Naive B cell (primary cell): ENCODE measurements around the gene HSF5. TPM values are rescaled to one million over a fixed set of nuclear protein-coding genes. Genes with fewer than 3 reads are reported as not detected.

ENCODE experiments used
- ATAC-seq, 2 donors: fragments of 150-1000 bp; cut with Tn5 transposase; 2 replicates each; pipeline ENCODE4 v1.10.0; 2021; ENCODE audit warnings: low read depth in 2 of 2, mild to moderate bottlenecking in 2 of 2, moderate library complexity in 2 of 2
- DNase-seq: peaks from one replicate; pipeline ENCODE4 v3.0.0; 2022
- H3K27ac Mint-ChIP-seq, 6 donors: one replicate each; pipeline ENCODE4 v1.8.0; 2020 to 2022; ENCODE audit warnings: mild to moderate bottlenecking in 6 of 6, mixed read lengths in 6 of 6, moderate library complexity in 5 of 6, inconsistent platforms in 2 of 6
- H3K27me3 Mint-ChIP-seq, 3 donors: one replicate each; pipeline ENCODE4 v1.8.0; 2021 to 2022; ENCODE audit warnings: mixed read lengths in 3 of 3, mild to moderate bottlenecking in 1 of 3
- H3K36me3 Mint-ChIP-seq, 2 donors: one replicate each; pipeline ENCODE4 v1.8.0; 2020 to 2022; ENCODE audit warnings: mixed read lengths in 2 of 2, inconsistent platforms in 1 of 2, mild to moderate bottlenecking in 1 of 2
- H3K4me1 Mint-ChIP-seq, 3 donors: one replicate each; pipeline ENCODE4 v1.8.0; 2020 to 2022; ENCODE audit warnings: mixed read lengths in 3 of 3, inconsistent platforms in 1 of 3, mild to moderate bottlenecking in 1 of 3, moderate library complexity in 1 of 3
- H3K4me3 Mint-ChIP-seq, 8 donors: one replicate each; pipeline ENCODE4 v1.8.0; 2020 to 2022; ENCODE audit warnings: mild to moderate bottlenecking in 8 of 8, mixed read lengths in 8 of 8, moderate library complexity in 8 of 8, inconsistent platforms in 2 of 8
- H3K9me3 Mint-ChIP-seq, 7 donors: one replicate each; pipeline ENCODE4 v1.8.0; 2020 to 2022; ENCODE audit warnings: mixed read lengths in 7 of 7, mild to moderate bottlenecking in 5 of 7, inconsistent platforms in 2 of 7, moderate library complexity in 1 of 7
- polyA plus RNA-seq, 6 donors: library from polyadenylated mRNA; unstranded; fragments of 300-500 nt; fragmentation: Illumina TruSeq; gene quantifications; one replicate each; pipeline ENCODE4 v1.2.3, GENCODE V29; 2021; ENCODE audit warnings: low read depth in 6 of 6

The HSF5 gene
- polyA plus RNA-seq, 6 donors from 2014 or later: 1.3 to 4.6 (median 3.1) TPM

- Mint-ChIP-seq H3K4me3 (peak overlapping the region in 1 of 8 donors; percentile 12), H3K36me3 (no peaks in the 10 kb centered on the region), H3K4me1 (peaks cover 7 to 20% (median 11%) of the 10 kb centered on the region in 3 donors), H3K27me3 (peaks cover 9 to 36% (median 33%) of the 10 kb centered on the region in 3 donors), H3K27ac (no peak overlapping the region), H3K9me3 (no peaks in the 10 kb centered on the region)
- DNase-seq (no peak), ATAC-seq (no peak)
Measured at GRCh38 chr17:58528443-58528842, 40.2 kb upstream of the HSF5 start.

GRCh38 chr17:58527949-58528348, 39.7 kb upstream of the HSF5 start:
- H3K27ac Mint-ChIP-seq: peak overlapping the region in 1 of 6 donors; percentile 90
- no peaks in the 10 kb centered on the region for H3K9me3 Mint-ChIP-seq
- peaks cover 7 to 18% (median 11%) of the 10 kb centered on the region in 3 donors for H3K4me1 Mint-ChIP-seq
- ATAC-seq (no peak), DNase-seq (no peak)
- peaks cover 5 to 32% (median 28%) of the 10 kb centered on the region in 3 donors for H3K27me3 Mint-ChIP-seq
- H3K36me3 Mint-ChIP-seq: no peaks in the 10 kb centered on the region
- peak overlapping the region in 1 of 8 donors; percentile 12 for H3K4me3 Mint-ChIP-seq

- DNase-seq: no peak
- Mint-ChIP-seq H3K36me3 (no peaks in the 10 kb centered on the region), H3K27ac (peak overlapping the region in 5 of 6 donors; percentile 43 to 89 (median 60)), H3K27me3 (peaks cover 2 to 25% (median 22%) of the 10 kb centered on the region in 3 donors), H3K4me3 (no peak overlapping the region), H3K4me1 (peaks cover 4 to 11% (median 7%) of the 10 kb centered on the region in 3 donors), H3K9me3 (no peaks in the 10 kb centered on the region)
- no peak for ATAC-seq
Measured at GRCh38 chr17:58527306-58527705, 39.1 kb upstream of the HSF5 start.

- no peak overlapping the region for H3K27ac Mint-ChIP-seq
- DNase-seq: no peak
- H3K4me1 Mint-ChIP-seq: peaks cover 2 to 9% (median 7%) of the 10 kb centered on the region in 3 donors
- no peaks in the 10 kb centered on the region for H3K9me3 Mint-ChIP-seq
- H3K4me3 Mint-ChIP-seq: peak overlapping the region in 1 of 8 donors; percentile 37
- ATAC-seq: no peak
- H3K36me3 Mint-ChIP-seq: no peaks in the 10 kb centered on the region
- H3K27me3 Mint-ChIP-seq: peaks cover 0 to 23% (median 21%) of the 10 kb centered on the region in 3 donors
Measured at GRCh38 chr17:58525239-58525638, 37.0 kb upstream of the HSF5 start.

DNA sequence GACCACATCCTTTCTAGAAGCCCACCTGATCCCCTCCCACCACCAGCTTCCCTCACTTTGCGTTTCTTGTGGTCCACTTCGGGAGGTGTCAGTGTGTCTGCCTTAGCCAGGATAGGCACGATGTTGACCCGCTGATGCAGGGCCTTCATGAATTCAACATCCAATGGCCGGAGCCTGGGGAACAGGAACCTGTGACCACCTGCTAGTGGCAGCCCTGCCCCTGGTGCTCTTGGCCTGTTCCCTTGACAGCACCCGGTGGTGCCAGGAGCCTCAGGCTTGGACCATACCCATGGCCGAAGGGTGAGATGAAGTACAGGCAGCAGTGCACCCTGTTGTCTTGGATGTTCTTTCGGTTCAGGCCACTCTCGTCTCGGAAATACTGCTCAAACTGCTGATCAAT, 33.5 kb upstream of the HSF5 start:
- Mint-ChIP-seq H3K4me1 (peaks cover 6 to 17% (median 7%) of the 10 kb centered on the region in 3 donors), H3K27me3 (peaks cover 0 to 3% (median under 1%) of the 10 kb centered on the region in 3 donors), H3K36me3 (no peaks in the 10 kb centered on the region), H3K9me3 (no peaks in the 10 kb centered on the region), H3K4me3 (peak overlapping the region in 1 of 8 donors; percentile 60), H3K27ac (peak overlapping the region in 1 of 6 donors; percentile 66)
- DNase-seq: no peak
- ATAC-seq: no peak

GRCh38 chr17:58520843-58521430, 32.7 kb upstream of the HSF5 start:
- H3K27ac Mint-ChIP-seq: peak overlapping the region in 1 of 6 donors; percentile 42
- H3K9me3 Mint-ChIP-seq: no peaks in the 10 kb centered on the region
- H3K36me3 Mint-ChIP-seq: no peaks in the 10 kb centered on the region
- H3K4me3 Mint-ChIP-seq: peak overlapping the region in 4 of 8 donors; percentile 20 to 60 (median 46)
- H3K27me3 Mint-ChIP-seq: no peaks in the 10 kb centered on the region
- peaks cover 13 to 25% (median 13%) of the 10 kb centered on the region in 3 donors for H3K4me1 Mint-ChIP-seq
- ATAC-seq: no peak
- DNase-seq: no peak

DNA sequence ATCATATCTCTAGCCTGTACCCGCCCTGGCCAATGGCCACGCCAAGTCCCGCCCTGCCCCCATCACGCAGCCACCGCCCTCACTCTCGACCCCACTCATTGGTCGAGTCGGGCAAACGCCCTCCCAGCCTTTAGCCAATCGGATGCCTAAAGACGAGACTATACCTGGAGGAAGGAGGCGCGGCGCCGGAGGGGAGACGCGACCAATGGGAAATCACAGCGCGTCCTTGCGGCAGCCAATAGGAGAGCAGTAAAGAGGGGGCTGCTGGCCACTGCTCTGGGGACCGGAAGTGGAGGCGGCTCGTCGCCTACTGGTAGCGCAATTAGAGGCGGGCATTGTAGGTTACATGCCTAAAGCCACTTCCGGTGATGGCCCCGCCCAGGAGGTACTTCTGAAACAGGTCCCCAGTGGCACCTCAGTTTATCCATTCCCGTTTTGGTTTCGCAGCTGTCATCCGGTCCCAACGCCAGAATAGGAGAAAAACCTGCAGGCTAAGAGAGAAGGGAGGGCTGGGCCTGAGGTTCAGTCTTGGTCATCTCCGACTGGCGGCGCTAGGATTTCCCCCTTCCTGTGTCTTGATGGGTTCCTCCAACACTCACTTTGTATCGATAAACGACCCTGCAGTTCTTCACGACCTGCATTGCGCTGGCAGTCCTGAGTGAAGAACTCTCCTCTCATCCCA, 29.9 kb upstream of the HSF5 start:
- ATAC-seq: peak; percentile 77
- Mint-ChIP-seq H3K4me1 (peaks cover 33 to 48% (median 37%) of the 10 kb centered on the region in 3 donors), H3K9me3 (no peaks in the 10 kb centered on the region), H3K27ac (peak overlapping the region; percentile 88 to 98 (median 96)), H3K4me3 (peak overlapping the region; percentile 83 to 100 (median 96)), H3K27me3 (no peaks in the 10 kb centered on the region), H3K36me3 (no peaks in the 10 kb centered on the region)
- DNase-seq: peak; percentile 100

- DNase-seq (no peak), ATAC-seq (no peak)
- Mint-ChIP-seq H3K36me3 (no peaks in the 10 kb centered on the region), H3K27me3 (no peaks in the 10 kb centered on the region), H3K9me3 (no peaks in the 10 kb centered on the region), H3K4me3 (peak overlapping the region; percentile 83 to 100 (median 96)), H3K27ac (peak overlapping the region; percentile 72 to 98 (median 96)), H3K4me1 (peaks cover 37 to 53% (median 43%) of the 10 kb centered on the region in 3 donors)
Measured at GRCh38 chr17:58517378-58517927, 29.2 kb upstream of the HSF5 start.

DNA sequence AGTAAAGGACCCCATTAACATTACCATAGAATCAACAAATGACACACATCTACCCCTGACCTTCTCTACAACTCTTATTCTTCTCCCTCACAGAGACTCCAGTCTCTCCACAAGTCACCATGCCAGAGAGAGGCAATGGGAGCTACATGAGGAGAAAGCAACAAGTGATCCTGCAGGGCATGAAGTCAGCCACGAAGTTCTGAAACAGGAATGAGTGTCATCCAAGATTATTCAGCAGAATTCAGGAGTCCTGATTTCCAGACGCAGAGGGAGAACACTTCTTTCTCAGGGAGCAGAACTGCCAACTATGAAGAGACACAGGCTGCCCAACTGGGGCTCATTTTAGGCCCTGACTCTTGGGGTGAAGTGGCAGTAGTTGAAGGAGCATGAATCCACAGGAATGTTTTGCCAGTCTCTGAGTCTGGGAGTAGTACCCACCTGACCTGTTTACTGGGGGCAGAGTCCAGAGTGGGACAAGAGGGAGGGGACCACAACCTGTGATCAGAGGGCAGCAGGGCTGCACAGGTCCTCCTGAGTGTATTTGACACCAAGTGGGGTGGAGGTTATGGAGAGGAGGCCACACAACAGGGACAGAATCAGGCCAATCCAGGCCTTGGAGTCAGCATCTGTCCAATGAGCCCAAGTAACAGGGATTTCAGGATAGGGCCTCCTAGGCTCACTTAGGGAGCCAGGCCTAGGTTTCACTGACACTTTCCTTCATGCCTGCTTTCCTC, 28.6 kb upstream of the HSF5 start:
- DNase-seq (no peak), ATAC-seq (no peak)
- peaks cover 41 to 58% (median 49%) of the 10 kb centered on the region in 3 donors for H3K4me1 Mint-ChIP-seq
- peak overlapping the region; percentile 83 to 100 (median 96) for H3K4me3 Mint-ChIP-seq
- no peaks in the 10 kb centered on the region for H3K9me3 Mint-ChIP-seq
- H3K27me3 Mint-ChIP-seq: no peaks in the 10 kb centered on the region
- peaks cover 2 to 3% of the 10 kb centered on the region in 2 donors for H3K36me3 Mint-ChIP-seq
- H3K27ac Mint-ChIP-seq: peak overlapping the region; percentile 90 to 97 (median 94)

- Mint-ChIP-seq H3K9me3 (no peaks in the 10 kb centered on the region), H3K27ac (peak overlapping the region in 4 of 6 donors; percentile 58 to 92 (median 64)), H3K4me3 (peak overlapping the region; percentile 72 to 100 (median 87)), H3K36me3 (peaks cover 17 to 18% of the 10 kb centered on the region in 2 donors), H3K27me3 (no peaks in the 10 kb centered on the region), H3K4me1 (peaks cover 53 to 72% (median 65%) of the 10 kb centered on the region in 3 donors)
- ATAC-seq (no peak), DNase-seq (no peak)
Measured at GRCh38 chr17:58515286-58515685, 27.1 kb upstream of the HSF5 start.

DNA sequence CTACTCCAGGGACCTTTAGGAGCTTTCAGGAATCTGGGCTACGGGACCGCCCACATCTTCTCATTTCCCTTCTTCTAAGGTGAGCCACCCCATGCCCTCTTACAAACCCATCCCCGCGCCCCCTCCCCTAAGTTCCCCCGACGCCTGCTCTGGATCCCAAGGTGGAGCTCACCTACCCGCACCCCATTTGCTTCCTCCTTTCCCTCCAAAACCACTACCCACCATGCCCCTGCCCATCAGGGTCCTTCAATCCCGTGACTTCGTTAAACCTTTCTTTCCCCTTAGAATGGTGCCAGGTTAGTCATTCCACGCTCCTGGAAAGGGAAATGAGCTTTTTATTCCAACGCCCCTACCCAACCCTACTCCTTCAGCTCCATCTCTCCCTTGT, 26.6 kb upstream of the HSF5 start:
- Mint-ChIP-seq H3K27me3 (no peaks in the 10 kb centered on the region), H3K4me3 (peak overlapping the region; percentile 72 to 100 (median 87)), H3K27ac (peak overlapping the region in 5 of 6 donors; percentile 42 to 97 (median 92)), H3K36me3 (peaks cover 22 to 23% of the 10 kb centered on the region in 2 donors), H3K4me1 (peaks cover 53 to 74% (median 70%) of the 10 kb centered on the region in 3 donors), H3K9me3 (no peaks in the 10 kb centered on the region)
- no peak for ATAC-seq
- DNase-seq: no peak

- H3K27me3 Mint-ChIP-seq: no peaks in the 10 kb centered on the region
- peak within 1 kb of the TSS; percentile 83 to 100 (median 91) for H3K4me3 Mint-ChIP-seq
- peaks cover 28 to 29% of the 10 kb centered on the region in 2 donors for H3K36me3 Mint-ChIP-seq
- H3K27ac Mint-ChIP-seq: peak within 1 kb of the TSS in 5 of 6 donors; percentile 86 to 97 (median 92)
- DNase-seq: peak; percentile 57
- H3K9me3 Mint-ChIP-seq: no peaks in the 10 kb centered on the region
- peaks cover 53 to 73% (median 71%) of the 10 kb centered on the region in 3 donors for H3K4me1 Mint-ChIP-seq
- no peak for ATAC-seq
Measured at GRCh38 chr17:58513965-58514769, 26.0 kb upstream of the HSF5 start, which contains the start of gene MTMR4. Gene MTMR4 (minus strand): TSS chr17:58514638. CDS start chr17:58514407, 231 bp downstream.
